ENCODE results near the gene EHMT2.
"Not testable (repeated sequence)": the region's sequence is repeated elsewhere in the genome, so short reads cannot be mapped to it uniquely, and the experiment has no call there.

EHMT2 gene

DNA sequence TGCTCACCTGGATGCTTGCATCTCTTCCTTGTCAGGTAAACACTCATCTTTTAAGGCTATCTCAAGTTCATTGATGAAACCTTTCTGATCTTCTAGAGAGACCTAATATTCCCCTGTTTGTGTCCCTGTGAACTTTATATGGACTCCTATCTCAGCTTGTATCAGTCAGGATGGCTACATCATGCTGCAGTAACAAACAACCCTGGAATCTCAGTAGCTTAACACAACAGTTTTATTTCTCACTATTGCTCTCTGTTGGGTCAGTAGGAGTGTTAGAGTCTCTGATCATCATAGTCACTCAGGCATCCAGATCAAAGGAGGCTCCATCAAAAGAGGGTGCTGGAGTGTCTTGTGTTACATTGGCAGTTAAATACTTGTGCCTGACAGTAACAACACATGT is 17.9 kb upstream of the EHMT2 start:
- Histone ChIP-seq H3K9me3 (ENCODE audit: control insufficient read depth, insufficient read depth, low read length) (no peaks in the 10 kb centered on the region), H3K4me1 (ENCODE audit: control insufficient read depth, insufficient read depth, low read length) (no peaks in the 10 kb centered on the region), H3K4me3 (ENCODE audit: low read length) (no peak overlapping the region), H3K36me3 (ENCODE audit: control insufficient read depth, insufficient read depth, low read length) (no peaks in the 10 kb centered on the region), H3K27me3 (ENCODE audit: control insufficient read depth, insufficient read depth, low read length) (no peaks in the 10 kb centered on the region), H3K27ac (ENCODE audit: low read length) (no peak overlapping the region)
- DNase-seq (ENCODE audit: low read depth, low spot score), result no peak

- no peaks in the 10 kb centered on the region for H3K27me3 ChIP-seq (ENCODE audit: control insufficient read depth, insufficient read depth, low read length)
- no peaks in the 10 kb centered on the region for H3K9me3 ChIP-seq (ENCODE audit: control insufficient read depth, insufficient read depth, low read length)
- H3K4me3 ChIP-seq (ENCODE audit: low read length), result no peak overlapping the region
- no peak overlapping the region for H3K27ac ChIP-seq (ENCODE audit: low read length)
- no peaks in the 10 kb centered on the region for H3K4me1 ChIP-seq (ENCODE audit: control insufficient read depth, insufficient read depth, low read length)
- WGBS (ENCODE audit: insufficient coverage, insufficient read length), result no CpG with 5 or more reads among the region's 11 CpGs
- no peak for DNase-seq (ENCODE audit: low read depth, low spot score)
- H3K36me3 ChIP-seq (ENCODE audit: control insufficient read depth, insufficient read depth, low read length), result no peaks in the 10 kb centered on the region
Measured at GRCh38 chr6:31911826-31912585, 14.5 kb upstream of the EHMT2 start.

GRCh38 chr6:31909298-31909697 is 11.8 kb upstream of the EHMT2 start:
- not testable (repeated sequence) for H3K4me1 ChIP-seq (ENCODE audit: control insufficient read depth, insufficient read depth, low read length); H3K27me3 ChIP-seq (ENCODE audit: control insufficient read depth, insufficient read depth, low read length); DNase-seq (ENCODE audit: low read depth, low spot score); H3K36me3 ChIP-seq (ENCODE audit: control insufficient read depth, insufficient read depth, low read length); H3K27ac ChIP-seq (ENCODE audit: low read length); H3K4me3 ChIP-seq (ENCODE audit: low read length); H3K9me3 ChIP-seq (ENCODE audit: control insufficient read depth, insufficient read depth, low read length)
- WGBS (ENCODE audit: insufficient coverage, insufficient read length), result no CpG with 5 or more reads among the region's 7 CpGs

- WGBS (ENCODE audit: insufficient coverage, insufficient read length), result no CpG with 5 or more reads among the region's 4 CpGs
- no peak for DNase-seq (ENCODE audit: low read depth, low spot score)
- no peak overlapping the region for H3K27ac ChIP-seq (ENCODE audit: low read length)
Measured at GRCh38 chr6:31908791-31909190, 11.3 kb upstream of the EHMT2 start.

DNA sequence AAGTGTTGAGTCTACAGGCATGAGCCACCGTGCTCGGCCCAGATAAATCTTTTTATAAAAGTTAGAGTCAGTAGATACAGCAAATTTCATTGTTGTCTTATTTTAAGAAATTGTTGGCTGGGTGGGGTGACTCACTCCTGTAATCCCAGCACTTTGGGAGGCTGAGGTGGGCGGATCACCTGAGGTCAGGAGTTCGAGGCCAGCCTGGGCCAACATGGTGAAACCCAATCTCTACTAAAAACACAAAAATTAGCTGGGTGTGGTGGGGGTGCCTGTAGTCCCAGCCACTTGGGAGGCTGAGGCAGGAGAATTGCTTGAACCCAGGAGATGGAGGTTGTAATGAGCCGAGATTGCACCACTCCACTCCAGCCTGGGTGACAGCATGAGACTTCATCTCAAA is 10.8 kb upstream of the EHMT2 start:
- WGBS (ENCODE audit: insufficient coverage, insufficient read length), result no CpG with 5 or more reads among the region's 5 CpGs
- not testable (repeated sequence) for H3K36me3 ChIP-seq (ENCODE audit: control insufficient read depth, insufficient read depth, low read length); H3K4me3 ChIP-seq (ENCODE audit: low read length); DNase-seq (ENCODE audit: low read depth, low spot score); H3K27ac ChIP-seq (ENCODE audit: low read length); H3K27me3 ChIP-seq (ENCODE audit: control insufficient read depth, insufficient read depth, low read length); H3K4me1 ChIP-seq (ENCODE audit: control insufficient read depth, insufficient read depth, low read length); H3K9me3 ChIP-seq (ENCODE audit: control insufficient read depth, insufficient read depth, low read length)

More at GRCh38 chr6:31908791-31909190, 11.3 kb upstream of the EHMT2 start:
- no peaks in the 10 kb centered on the region for H3K36me3 ChIP-seq (ENCODE audit: control insufficient read depth, insufficient read depth, low read length)
- H3K4me1 ChIP-seq (ENCODE audit: control insufficient read depth, insufficient read depth, low read length), result peaks cover 1% of the 10 kb centered on the region; the same call in 1 of the 2 replicates
- no peaks in the 10 kb centered on the region for H3K27me3 ChIP-seq (ENCODE audit: control insufficient read depth, insufficient read depth, low read length)
- no peak overlapping the region for H3K4me3 ChIP-seq (ENCODE audit: low read length)
- no peaks in the 10 kb centered on the region for H3K9me3 ChIP-seq (ENCODE audit: control insufficient read depth, insufficient read depth, low read length)

GRCh38 chr6:31907158-31907813 is 9.8 kb upstream of the EHMT2 start:
- DNase-seq (ENCODE audit: low read depth, low spot score), result no peak
- no CpG with 5 or more reads among the region's 7 CpGs for WGBS (ENCODE audit: insufficient coverage, insufficient read length)
- H3K4me1 ChIP-seq (ENCODE audit: control insufficient read depth, insufficient read depth, low read length), result peaks cover 1% of the 10 kb centered on the region; the same call in 1 of the 2 replicates
- H3K4me3 ChIP-seq (ENCODE audit: low read length), result no peak overlapping the region
- H3K27me3 ChIP-seq (ENCODE audit: control insufficient read depth, insufficient read depth, low read length), result no peaks in the 10 kb centered on the region
- H3K9me3 ChIP-seq (ENCODE audit: control insufficient read depth, insufficient read depth, low read length), result no peaks in the 10 kb centered on the region
- no peak overlapping the region for H3K27ac ChIP-seq (ENCODE audit: low read length)
- no peaks in the 10 kb centered on the region for H3K36me3 ChIP-seq (ENCODE audit: control insufficient read depth, insufficient read depth, low read length)

- H3K27ac ChIP-seq (ENCODE audit: low read length); H3K36me3 ChIP-seq (ENCODE audit: control insufficient read depth, insufficient read depth, low read length); H3K4me3 ChIP-seq (ENCODE audit: low read length); H3K4me1 ChIP-seq (ENCODE audit: control insufficient read depth, insufficient read depth, low read length); H3K9me3 ChIP-seq (ENCODE audit: control insufficient read depth, insufficient read depth, low read length); H3K27me3 ChIP-seq (ENCODE audit: control insufficient read depth, insufficient read depth, low read length); DNase-seq (ENCODE audit: low read depth, low spot score): not testable (repeated sequence)
- WGBS (ENCODE audit: insufficient coverage, insufficient read length), result no CpG with 5 or more reads among the region's 8 CpGs
Measured at GRCh38 chr6:31906727-31907126, 9.2 kb upstream of the EHMT2 start.

- WGBS (ENCODE audit: insufficient coverage, insufficient read length), result no CpG with 5 or more reads among the region's 4 CpGs
- Histone ChIP-seq H3K27ac (ENCODE audit: low read length) (no peak overlapping the region), H3K4me3 (ENCODE audit: low read length) (no peak overlapping the region), H3K27me3 (ENCODE audit: control insufficient read depth, insufficient read depth, low read length) (no peaks in the 10 kb centered on the region), H3K9me3 (ENCODE audit: control insufficient read depth, insufficient read depth, low read length) (no peaks in the 10 kb centered on the region), H3K36me3 (ENCODE audit: control insufficient read depth, insufficient read depth, low read length) (no peaks in the 10 kb centered on the region), H3K4me1 (ENCODE audit: control insufficient read depth, insufficient read depth, low read length) (peaks cover 1% of the 10 kb centered on the region)
- no peak for DNase-seq (ENCODE audit: low read depth, low spot score)
Measured at GRCh38 chr6:31906122-31906521, 8.6 kb upstream of the EHMT2 start.

GRCh38 chr6:31905041-31905440 is 7.5 kb upstream of the EHMT2 start:
- WGBS (ENCODE audit: insufficient coverage, insufficient read length), result no CpG with 5 or more reads among the region's 1 CpG
- Histone ChIP-seq H3K27ac (ENCODE audit: low read length) (no peak overlapping the region), H3K27me3 (ENCODE audit: control insufficient read depth, insufficient read depth, low read length) (no peaks in the 10 kb centered on the region), H3K4me1 (ENCODE audit: control insufficient read depth, insufficient read depth, low read length) (peaks cover 5% of the 10 kb centered on the region), H3K4me3 (ENCODE audit: low read length) (no peak overlapping the region), H3K9me3 (ENCODE audit: control insufficient read depth, insufficient read depth, low read length) (no peaks in the 10 kb centered on the region), H3K36me3 (ENCODE audit: control insufficient read depth, insufficient read depth, low read length) (no peaks in the 10 kb centered on the region; the same call in none of the 2 replicates)
- DNase-seq (ENCODE audit: low read depth, low spot score), result no peak

GRCh38 chr6:31903957-31904356 is 6.5 kb upstream of the EHMT2 start:
- no CpG with 5 or more reads among the region's 3 CpGs for WGBS (ENCODE audit: insufficient coverage, insufficient read length)
- no peak overlapping the region for H3K4me3 ChIP-seq (ENCODE audit: low read length)

More at GRCh38 chr6:31903957-31904356, 6.5 kb upstream of the EHMT2 start:
- no peak overlapping the region for H3K27ac ChIP-seq (ENCODE audit: low read length)
- peaks cover 4% of the 10 kb centered on the region for H3K36me3 ChIP-seq (ENCODE audit: control insufficient read depth, insufficient read depth, low read length)
- H3K9me3 ChIP-seq (ENCODE audit: control insufficient read depth, insufficient read depth, low read length), result no peaks in the 10 kb centered on the region
- no peak for DNase-seq (ENCODE audit: low read depth, low spot score)
- H3K4me1 ChIP-seq (ENCODE audit: control insufficient read depth, insufficient read depth, low read length), result peaks cover 7% of the 10 kb centered on the region
- no peaks in the 10 kb centered on the region for H3K27me3 ChIP-seq (ENCODE audit: control insufficient read depth, insufficient read depth, low read length)
